Activated CD8-positive, alpha-beta T cell treated with anti-CD3 and anti-CD28 coated beads for 36 hours (primary cell): Measurements from ENCODE around the gene TMED8. TPM values are rescaled to one million over a fixed set of nuclear protein-coding genes. Genes with fewer than 3 reads are reported as not detected.

ENCODE experiments used
- ATAC-seq: fragments of 200-7000 bp; cut with Tn5 transposase; one replicate; pipeline ENCODE4 v1.10.0; 2021; ENCODE audit warnings: mild to moderate bottlenecking, moderate library complexity
- CTCF ChIA-PET: fragments of 350-600 bp; sonication (Branson Sonifier 250); formaldehyde crosslinking; loops from one replicate; lab custom pipeline; 2021; ENCODE audit warnings: antibody characterized with exemption; lab: Charles Lee
- POLR2A ChIA-PET: fragments of 350-600 bp; sonication (Branson Sonifier 250); formaldehyde crosslinking; loops from one replicate; lab custom pipeline; 2021; ENCODE audit warnings: antibody characterized with exemption; lab: Charles Lee
- DNase-seq: peaks from one replicate; pipeline ENCODE4 v3.0.0-alpha.2; 2020
- H3K27ac Mint-ChIP-seq: one replicate; pipeline ENCODE4 v1.8.0; 2021; ENCODE audit warnings: mild to moderate bottlenecking, mixed read lengths
- H3K27me3 Mint-ChIP-seq: one replicate; pipeline ENCODE4 v1.8.0; 2021; ENCODE audit warnings: mixed read lengths
- H3K36me3 Mint-ChIP-seq: one replicate; pipeline ENCODE4 v1.8.0; 2021; ENCODE audit warnings: low read depth, mixed read lengths
- H3K4me1 Mint-ChIP-seq: one replicate; pipeline ENCODE4 v1.8.0; 2021; ENCODE audit warnings: low read depth, mixed read lengths
- H3K4me3 Mint-ChIP-seq: one replicate; pipeline ENCODE4 v1.8.0; 2021; ENCODE audit warnings: mild to moderate bottlenecking, moderate library complexity, mixed read lengths
- H3K9me3 Mint-ChIP-seq: one replicate; pipeline ENCODE4 v1.8.0; 2021; ENCODE audit warnings: mixed read lengths
- intact Hi-C: fragments of 100-400 bp; cut with micrococcal nuclease; formaldehyde crosslinking; loops from one replicate; pipeline ENCODE4 v1.10.0; 2022
- total RNA-seq, 2 experiments: library from RNA; stranded (reverse); gene quantifications; one replicate each; pipeline ENCODE4 v1.2.3, GENCODE V29; 2021
- TF ChIP-seq, protein P1 (sequence below): fragments of 200-600 bp; IDR thresholded peaks from one replicate; pipeline ENCODE4 v1.8.0; 2022; ENCODE audit warnings: antibody characterized with exemption, mild to moderate bottlenecking

Gene TMED8
- total RNA-seq, 2 experiments from 2014 or later: 25.0 to 25.4 TPM

DNA sequence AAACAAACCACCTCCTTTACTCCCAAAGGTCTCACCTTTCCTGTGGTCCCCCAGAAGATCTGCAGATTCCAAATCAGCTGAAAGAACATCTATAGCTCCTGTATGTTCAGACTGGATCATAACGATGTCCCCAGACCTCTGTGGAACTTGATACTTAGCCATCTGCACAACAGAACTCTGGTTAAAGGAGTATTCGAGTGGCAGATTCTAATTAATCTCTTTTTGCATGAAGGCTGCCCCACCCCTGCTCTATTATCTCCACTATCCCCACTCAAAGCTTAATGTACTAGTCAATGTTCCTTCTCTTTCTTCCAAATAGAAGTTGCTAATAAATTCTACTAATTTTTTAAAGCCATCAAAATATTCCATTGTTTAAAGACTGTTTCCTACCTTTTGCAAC lies 33.2 kb downstream of the TMED8 start:
- Mint-ChIP-seq H3K27me3 (no peaks in the 10 kb centered on the region), H3K4me1 (no peaks in the 10 kb centered on the region), H3K4me3 (no peak overlapping the region), H3K9me3 (no peaks in the 10 kb centered on the region), H3K27ac (no peak overlapping the region), H3K36me3 (peaks cover 4% of the 10 kb centered on the region)
- ChIA-PET POLR2A (no interaction called here), CTCF (interaction anchor here (0.9 to 1.1 kb wide), 2 partner anchors 28 to 192 kb away, joined by 3 to 4 read pairs; no protein-coding TSS in a partner anchor)
- intact Hi-C loops: no loop called here
- no peak for ATAC-seq
- no peak for DNase-seq
- TF ChIP-seq, protein P1, sequence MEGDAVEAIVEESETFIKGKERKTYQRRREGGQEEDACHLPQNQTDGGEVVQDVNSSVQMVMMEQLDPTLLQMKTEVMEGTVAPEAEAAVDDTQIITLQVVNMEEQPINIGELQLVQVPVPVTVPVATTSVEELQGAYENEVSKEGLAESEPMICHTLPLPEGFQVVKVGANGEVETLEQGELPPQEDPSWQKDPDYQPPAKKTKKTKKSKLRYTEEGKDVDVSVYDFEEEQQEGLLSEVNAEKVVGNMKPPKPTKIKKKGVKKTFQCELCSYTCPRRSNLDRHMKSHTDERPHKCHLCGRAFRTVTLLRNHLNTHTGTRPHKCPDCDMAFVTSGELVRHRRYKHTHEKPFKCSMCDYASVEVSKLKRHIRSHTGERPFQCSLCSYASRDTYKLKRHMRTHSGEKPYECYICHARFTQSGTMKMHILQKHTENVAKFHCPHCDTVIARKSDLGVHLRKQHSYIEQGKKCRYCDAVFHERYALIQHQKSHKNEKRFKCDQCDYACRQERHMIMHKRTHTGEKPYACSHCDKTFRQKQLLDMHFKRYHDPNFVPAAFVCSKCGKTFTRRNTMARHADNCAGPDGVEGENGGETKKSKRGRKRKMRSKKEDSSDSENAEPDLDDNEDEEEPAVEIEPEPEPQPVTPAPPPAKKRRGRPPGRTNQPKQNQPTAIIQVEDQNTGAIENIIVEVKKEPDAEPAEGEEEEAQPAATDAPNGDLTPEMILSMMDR: no peak

DNA sequence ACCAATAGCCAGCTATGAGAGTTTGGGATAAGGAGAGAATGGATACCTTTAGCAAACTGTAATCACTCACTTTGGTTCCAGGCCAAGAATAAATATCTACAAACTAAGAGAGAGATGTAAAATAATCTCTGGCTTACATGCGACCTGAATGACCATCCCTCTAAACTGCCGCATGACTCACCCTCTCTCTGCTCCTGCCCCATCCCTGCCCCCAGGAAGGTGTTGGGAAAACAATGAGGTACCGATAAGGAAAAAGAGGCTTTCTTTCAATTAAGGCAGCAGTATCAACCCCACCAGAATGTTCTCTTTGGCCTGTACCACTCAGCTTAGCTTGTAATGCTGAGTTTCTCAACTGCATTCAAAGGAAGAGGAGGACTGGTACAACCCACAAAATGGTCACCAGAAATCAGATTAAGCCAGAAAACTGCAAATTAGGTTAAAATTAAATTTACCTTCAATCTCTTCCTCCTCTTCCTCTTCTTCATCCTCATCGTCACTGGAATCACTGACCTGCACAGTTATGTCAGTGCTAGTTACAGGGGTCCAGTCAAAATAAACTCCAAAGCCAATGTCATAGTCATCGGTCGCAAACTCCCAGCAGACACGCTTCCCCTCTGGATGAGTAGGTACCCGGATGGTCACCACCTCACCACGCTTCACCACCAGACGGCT lies 34.0 kb downstream of the TMED8 start:
- TF ChIP-seq, protein P1: no peak
- no peak overlapping the region for H3K4me3 Mint-ChIP-seq
- ChIA-PET POLR2A (interaction anchor here (1.1 kb wide), 1 partner anchor 16 kb away, joined by 4 read pairs; no protein-coding TSS in a partner anchor), CTCF (interaction anchor here (0.9 to 1.1 kb wide), 2 partner anchors 27 to 192 kb away, joined by 3 to 4 read pairs; no protein-coding TSS in a partner anchor)
- H3K27me3 Mint-ChIP-seq: no peaks in the 10 kb centered on the region
- H3K4me1 Mint-ChIP-seq: no peaks in the 10 kb centered on the region
- H3K9me3 Mint-ChIP-seq: no peaks in the 10 kb centered on the region
- no peak overlapping the region for H3K27ac Mint-ChIP-seq
- ATAC-seq: no peak
- no peak for DNase-seq
- peaks cover 4% of the 10 kb centered on the region for H3K36me3 Mint-ChIP-seq
- intact Hi-C loops: no loop called here

DNA sequence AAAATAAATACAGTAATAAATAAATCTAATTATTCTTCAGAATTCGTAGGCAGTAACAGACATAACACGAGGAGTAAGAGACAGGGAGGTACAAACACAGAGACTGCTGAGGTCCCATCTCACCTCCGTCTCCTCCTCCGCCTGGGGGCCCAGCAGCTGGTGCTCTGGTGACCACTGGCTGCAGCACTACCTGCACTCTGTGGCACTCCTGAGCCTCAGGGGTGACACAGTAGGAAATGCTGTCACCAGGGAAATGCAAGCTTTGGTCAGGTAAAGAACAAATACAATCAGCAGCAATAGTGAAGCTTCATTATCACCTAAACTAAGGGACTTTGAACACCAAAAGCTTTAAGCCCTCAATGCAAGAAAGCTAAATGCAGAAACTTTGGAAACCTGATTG lies 36.5 kb downstream of the TMED8 start:
- intact Hi-C loops: no loop called here
- Mint-ChIP-seq H3K36me3 (peaks cover 4% of the 10 kb centered on the region), H3K4me3 (no peak overlapping the region), H3K4me1 (no peaks in the 10 kb centered on the region), H3K27me3 (no peaks in the 10 kb centered on the region), H3K9me3 (no peaks in the 10 kb centered on the region), H3K27ac (no peak overlapping the region)
- DNase-seq (no peak), ATAC-seq (no peak)
- TF ChIP-seq, protein P1: no peak
- ChIA-PET CTCF (no interaction called here), POLR2A (interaction anchor here (0.5 kb wide), 1 partner anchor 312 kb away, joined by 3 read pairs; no protein-coding TSS in a partner anchor)

DNA sequence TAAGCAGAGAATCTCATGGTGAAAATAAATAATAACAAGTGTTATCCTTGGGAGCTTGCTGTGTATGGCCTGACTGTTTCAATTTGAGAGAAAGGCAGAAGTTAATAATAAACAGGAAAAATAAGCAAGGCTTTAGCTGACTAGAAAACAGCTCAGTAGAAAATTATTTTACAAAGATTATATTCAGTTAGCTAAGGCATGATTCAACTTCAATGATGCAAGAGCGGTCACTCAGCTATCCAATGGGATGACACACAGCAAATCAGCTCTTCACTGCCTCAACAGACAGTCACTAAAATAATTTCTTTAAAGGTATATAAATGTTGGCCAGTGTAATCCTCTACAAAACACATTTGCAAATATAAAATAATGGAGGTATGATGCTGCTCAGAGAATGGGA lies 37.5 kb downstream of the TMED8 start:
- POLR2A ChIA-PET: no interaction called here
- H3K9me3 Mint-ChIP-seq: no peaks in the 10 kb centered on the region
- TF ChIP-seq, protein P1: no peak
- H3K4me3 Mint-ChIP-seq: no peak overlapping the region
- DNase-seq: no peak
- CTCF ChIA-PET: interaction anchor here (0.9 kb wide), 1 partner anchor 18 kb away, joined by 3 read pairs; the partner anchor contains the start of genes GSTZ1 and POMT2
- no peak for ATAC-seq
- H3K4me1 Mint-ChIP-seq: no peaks in the 10 kb centered on the region
- no peak overlapping the region for H3K27ac Mint-ChIP-seq
- no peaks in the 10 kb centered on the region for H3K27me3 Mint-ChIP-seq
- intact Hi-C loops: no loop called here
- H3K36me3 Mint-ChIP-seq: peaks cover 4% of the 10 kb centered on the region

DNA sequence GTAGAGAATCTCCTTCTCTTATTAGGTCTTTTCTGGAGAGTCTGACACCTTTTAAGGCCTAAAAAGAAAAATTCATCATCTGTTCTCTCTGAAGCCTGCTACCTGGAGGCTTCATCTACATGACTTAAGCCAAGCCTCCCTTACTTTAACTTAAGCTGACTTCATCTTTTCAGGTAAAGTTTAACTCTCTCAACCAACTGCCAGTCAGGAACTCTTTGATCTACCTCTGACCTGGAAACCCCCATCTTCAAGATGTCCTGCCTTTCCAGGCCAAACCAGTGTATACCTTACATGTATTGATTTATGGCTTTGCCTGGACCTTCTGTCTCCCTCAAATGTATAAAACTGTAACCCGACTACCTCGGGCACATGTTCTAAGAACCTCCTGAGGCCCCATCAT lies 38.6 kb downstream of the TMED8 start:
- H3K27ac Mint-ChIP-seq: no peak overlapping the region
- ATAC-seq: no peak
- no peak overlapping the region for H3K4me3 Mint-ChIP-seq
- ChIA-PET CTCF (no interaction called here), POLR2A (no interaction called here)
- intact Hi-C loops: no loop called here
- H3K36me3 Mint-ChIP-seq: peaks cover 4% of the 10 kb centered on the region
- no peaks in the 10 kb centered on the region for H3K27me3 Mint-ChIP-seq
- DNase-seq: no peak
- no peaks in the 10 kb centered on the region for H3K9me3 Mint-ChIP-seq
- no peaks in the 10 kb centered on the region for H3K4me1 Mint-ChIP-seq
- TF ChIP-seq, protein P1: no peak
